Effector CD8-positive, alpha-beta T cell (primary cell): ENCODE measurements around the gene BTBD9.

Experiments used
- DNase-seq: peaks from one replicate; lab custom pipeline; 2025; lab: John Stamatoyannopoulos, UW

The BTBD9 gene

DNA sequence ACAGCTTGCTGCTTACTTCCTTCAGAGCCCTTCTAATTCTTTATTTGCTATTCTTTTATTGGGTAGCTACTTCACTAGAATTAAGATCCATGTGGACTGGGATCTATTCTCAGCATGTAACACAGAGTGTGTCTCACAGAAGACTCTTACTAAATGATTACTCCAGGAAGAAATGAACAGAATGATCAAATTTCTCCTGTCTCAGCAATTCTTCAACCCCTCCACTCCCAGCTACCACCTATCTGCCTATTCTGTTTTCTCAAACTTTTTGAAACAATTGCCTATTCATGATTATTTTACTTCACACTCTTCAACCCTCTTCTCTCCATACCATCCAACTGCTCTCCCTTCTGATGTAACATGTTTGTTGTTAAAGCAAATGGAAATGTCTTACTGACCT, 132.6 kb downstream of the BTBD9 start:
- no peak for DNase-seq

DNA sequence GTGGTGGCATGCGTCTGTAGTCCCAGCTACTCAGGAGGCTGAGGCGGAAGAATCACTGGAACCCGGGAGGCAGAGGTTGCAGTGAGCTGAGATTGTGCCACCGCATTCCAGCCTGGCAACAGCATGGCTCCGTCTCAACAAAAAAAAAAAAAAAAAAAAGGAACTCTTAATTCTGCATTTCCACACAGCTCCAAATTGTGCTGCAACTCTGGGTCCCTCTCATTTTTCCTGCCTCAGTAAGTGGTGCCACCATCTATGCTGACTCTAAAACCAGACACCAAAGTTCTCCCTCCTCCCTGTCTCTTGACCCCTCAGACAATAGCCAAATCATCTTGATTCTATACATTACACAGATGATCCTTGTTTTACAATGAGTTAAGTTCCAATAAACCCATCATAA, 133.9 kb downstream of the BTBD9 start:
- DNase-seq: no peak

DNA sequence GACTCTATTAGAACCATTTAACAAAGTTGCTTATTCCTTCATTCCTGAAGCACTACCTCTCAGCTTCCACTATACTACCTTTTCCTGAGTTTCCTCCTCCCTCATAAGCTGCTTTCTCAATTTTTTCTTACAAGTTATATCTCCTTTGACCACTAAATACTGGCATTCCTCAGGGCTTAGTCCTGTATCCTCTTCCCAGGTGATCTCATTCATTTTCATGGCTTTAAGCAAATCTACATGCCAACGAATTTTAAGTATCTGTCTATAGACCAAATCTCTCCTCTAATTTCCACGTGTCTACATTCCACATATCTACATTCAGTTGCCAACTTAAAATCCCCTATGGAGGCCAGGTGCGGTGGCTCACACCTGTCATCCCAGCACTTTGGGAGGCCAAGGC, 134.7 kb downstream of the BTBD9 start:
- DNase-seq: no peak

DNA sequence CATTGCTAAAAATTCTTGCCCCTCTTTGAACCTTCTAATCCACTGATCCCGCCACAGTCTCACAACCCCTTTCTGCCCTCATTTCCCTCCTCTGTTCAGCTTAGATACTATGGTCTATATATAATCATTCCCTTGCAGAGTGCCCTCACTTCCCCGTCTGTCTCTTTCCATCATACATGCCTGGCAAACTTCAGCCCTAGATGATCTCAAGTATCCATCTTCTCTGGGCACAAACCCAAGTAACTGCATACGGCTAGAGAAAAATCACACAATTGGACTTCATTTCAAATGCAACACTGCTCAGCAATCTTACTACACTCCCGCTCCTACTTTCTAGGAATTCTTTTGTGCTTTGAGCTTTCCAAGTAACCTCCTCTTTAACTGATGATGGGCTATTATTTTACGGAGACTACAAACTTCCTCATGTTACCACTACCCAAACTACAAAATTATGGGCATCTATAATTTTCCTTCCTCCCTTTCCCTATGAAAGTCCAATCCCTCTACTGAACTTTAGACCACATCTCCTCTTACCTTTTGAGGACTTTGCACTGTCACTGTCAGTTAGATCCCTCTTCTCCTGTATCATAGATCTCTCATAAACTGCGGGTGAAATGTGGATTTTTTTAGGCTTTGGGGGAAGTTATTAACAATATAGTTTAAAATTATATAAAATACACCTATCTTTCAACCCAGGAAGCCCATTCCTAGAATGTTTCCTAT, 135.6 kb downstream of the BTBD9 start:
- no peak for DNase-seq

DNA sequence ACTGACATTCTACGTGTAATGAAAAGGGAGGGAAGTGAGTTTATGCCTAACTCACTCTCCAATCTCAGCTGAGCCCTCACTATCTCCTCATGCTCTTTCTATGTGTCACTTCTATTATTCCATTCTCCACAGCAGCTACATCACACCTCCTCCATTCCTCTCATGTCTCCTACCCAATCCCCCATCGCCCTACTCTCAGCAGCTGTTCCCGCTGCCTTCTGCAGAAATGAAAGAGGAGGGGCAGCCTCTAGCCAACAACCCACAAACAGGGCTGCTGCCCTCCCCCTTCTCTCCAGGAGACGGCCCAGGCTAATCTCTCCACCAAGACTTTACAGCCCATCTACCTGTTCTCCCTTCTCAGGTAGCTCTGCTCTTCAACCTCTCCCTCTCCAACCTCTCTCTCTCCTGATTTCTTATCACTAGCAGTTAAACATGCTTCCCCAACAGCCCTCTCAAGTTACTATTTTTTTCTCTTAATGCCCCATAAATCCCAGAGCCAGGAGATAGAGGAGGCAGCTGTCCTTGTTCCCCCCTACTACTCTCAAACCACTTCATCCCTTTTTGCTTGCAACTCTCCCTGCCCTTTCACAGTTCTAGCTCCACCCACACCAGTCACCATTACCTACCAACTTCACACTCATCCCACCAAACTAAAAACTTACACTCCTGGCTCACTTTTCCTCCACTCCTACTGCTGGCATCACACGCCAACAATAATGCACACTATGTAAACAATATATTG, 136.5 kb downstream of the BTBD9 start:
- DNase-seq: no peak

DNA sequence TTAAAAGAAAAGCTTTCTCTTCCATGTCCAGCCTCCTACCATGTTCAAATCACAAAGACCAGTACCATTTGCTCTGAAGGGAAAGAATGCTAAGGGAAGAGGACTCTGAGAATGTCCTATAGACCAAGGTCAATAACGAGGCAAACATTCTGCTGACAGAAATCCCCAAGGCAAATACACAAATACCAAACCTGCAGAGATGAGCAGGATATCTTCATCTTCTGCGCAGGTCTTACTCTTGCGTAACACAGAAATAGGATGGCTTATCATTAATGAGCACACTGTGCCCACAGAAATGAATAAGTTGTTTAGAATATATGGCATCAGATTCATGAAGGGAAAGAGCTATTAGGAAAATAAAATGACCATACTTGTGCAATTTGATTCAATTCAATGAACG, 137.3 kb downstream of the BTBD9 start:
- DNase-seq: no peak

DNA sequence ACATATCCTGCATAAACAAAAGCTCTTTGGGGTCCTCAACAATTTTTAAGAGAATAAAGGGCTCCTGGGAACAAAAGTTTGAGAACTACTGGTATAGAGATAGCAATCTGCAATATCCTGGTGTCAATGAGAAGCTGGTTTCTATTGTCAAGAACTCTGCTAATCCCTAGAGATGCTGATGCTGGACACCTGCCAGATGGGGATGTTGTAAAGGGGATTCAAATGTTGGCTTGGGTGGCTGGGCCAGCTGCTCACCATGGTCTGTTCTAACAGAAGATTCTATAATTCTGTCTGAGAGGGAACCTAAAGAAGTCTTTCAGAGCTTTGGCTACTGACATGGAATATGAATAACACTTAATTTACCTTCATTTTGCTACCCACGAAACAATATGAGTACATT, 137.8 kb downstream of the BTBD9 start:
- DNase-seq: no peak

DNA sequence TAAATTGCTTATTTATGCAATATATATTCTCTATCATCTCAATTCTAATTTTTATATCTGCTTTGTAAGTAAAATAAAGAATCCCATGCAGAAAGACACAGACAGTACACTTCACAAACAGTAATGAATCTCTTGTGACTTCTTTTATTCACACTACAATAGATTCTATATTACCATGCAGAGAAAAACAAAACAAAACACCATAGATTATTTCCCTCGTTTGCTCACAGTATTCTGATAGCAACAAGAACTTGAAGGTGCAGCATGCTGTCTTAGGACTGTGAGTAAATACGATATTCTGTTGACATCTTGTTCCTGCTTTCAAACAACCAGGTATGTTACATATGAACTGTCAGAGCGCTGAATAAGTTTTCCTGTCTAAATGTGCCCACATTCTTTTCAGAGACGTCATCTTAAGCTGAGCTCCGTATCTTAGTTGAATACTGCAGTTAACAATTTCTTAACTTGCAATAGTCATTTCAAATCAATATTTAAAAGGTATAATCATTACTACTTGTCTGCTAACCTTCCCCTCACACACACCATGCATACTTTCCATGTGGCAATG, 140.1 kb downstream of the BTBD9 start:
- DNase-seq: no peak

DNA sequence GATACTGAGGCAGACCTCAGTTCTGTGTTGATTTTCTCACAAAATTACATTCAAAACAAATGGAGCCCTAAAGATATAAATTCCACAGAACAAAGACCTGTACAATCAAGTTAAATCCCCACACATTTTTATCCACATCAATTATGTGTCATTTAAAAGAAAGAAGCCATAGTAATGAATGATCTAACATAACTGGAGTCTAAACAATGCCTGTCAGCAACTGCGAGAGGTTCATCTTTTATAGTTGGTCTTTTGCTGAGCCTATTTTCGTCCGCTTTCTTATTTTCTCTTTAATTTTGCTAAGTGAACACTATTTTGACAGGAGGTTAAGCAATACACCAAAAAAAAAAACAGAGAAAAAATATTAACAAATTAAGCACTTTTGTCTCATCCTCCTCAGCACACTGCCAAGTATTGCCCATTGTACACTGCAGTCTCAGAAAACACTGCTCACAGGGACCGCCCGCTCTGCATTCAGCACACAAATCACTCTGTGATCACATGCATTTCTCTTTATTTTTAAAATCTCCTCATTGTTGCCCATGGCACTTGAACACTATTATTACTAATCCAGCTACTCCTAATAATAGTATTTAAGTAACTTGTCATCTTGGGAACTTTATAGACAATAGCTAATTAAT, 140.8 kb downstream of the BTBD9 start:
- no peak for DNase-seq

DNA sequence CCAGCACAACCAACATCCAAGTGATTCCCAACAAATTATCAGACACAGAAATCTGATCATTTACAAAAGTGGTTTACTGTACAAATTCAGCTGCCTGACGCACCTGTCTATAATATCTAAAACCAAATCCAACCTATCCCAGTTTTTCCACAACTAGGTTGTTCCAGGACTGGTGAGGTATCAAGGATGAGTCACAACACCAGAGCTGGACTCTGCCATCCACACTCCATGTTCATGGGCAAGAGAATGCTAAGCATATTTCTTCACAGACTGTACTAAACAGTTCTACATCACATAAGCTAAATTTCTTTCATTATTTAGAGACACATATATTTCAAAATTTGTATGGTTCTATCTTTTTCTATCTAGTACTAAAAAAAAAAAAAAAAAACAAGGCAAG, 141.6 kb downstream of the BTBD9 start:
- no peak for DNase-seq

DNA sequence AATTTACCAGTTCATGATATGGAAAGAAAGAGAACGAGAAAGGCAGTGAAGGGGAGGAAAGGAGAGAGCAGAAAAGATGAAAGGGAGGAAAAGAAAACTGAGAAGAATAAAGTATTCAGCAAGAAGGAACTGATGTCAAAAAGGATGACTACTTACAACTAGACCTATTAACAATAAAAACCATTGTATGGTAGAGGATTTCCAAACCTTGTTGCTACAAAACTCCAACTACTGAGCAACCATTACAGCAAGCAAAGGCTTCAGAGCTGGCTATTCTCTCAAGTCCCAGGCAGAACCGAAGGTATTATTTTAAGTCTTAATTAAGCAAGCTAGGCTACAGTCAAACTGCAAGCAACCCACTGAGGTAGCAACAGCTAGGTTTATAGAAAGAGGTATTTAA, 142.2 kb downstream of the BTBD9 start:
- no peak for DNase-seq

DNA sequence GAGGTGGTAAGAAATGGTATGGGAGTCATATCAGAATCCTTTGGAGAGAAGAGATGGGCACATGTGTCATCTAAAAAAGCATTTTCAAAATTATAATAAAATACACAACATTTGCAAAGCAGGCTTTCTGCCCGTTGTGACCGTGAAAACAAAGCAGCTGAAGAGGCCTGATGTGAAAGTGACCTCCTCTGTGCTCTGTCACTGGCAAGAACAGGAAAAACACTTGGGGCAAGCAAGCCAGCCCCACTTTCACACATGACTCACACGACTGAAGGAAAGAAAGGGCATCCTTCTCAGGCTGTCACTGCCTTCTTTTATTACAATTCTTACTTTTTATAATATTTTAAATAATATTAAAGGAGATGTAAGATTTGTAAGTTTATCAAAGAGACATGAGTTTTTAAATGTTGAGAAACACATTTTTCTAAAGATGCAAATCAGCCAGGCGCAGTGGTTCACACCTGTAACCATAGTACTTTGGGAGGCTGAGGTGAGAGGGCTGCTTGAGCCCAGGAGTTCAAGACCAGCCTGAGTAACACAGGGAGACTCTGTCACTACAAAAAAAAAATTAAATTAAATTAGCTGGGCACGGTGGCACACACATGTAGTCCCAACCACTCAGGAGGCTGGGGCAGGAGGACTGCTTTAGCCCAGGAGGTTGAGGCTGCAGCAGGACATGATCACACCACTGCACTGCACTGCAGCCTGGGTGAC, 143.7 kb downstream of the BTBD9 start:
- no peak for DNase-seq

DNA sequence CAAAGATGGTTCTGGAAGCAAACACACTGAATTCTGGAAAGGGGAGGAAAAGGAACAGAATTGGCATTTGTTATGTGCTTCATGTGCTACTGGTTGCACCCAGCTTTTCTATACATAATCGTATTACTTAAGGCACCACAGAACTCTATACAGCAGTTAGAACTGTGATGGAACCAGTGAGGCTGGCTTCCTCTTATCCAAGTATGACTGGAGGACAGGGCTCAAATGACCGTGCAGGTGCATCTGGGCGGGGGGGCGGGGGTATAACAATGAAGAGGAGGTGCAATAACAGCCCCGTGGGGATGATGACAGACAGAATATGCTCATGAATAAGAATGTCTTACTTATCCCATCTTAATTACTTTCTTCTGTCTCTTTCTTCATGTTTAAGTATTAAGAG, 144.2 kb downstream of the BTBD9 start:
- no peak for DNase-seq

DNA sequence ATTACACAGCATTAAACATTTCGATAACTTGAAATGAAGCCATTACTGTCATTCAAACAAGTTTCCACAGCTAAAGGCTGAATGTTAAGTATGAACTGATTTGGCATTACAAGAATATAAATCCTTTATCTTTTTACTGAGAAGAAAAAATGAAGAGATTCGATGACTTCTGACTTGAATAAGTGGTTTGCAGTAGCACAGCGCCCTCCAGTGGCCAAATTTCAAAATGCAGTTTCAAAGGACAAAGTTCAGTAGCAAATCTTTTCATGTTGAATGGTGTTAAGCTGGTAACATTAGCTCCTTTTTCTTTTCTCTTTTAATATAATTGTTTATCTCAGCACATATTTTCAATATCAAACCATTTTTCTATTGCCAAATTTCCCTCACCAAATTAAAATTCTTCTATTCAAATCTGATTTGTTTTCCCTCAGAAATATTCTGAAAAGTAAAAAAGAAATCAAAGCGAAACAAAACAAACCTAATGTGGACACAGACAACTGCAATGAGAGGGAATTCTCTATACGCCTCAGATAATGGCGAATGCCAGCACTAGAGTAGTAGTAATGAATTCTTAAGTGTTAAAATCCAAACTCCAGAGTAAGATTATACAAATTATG, 145.7 kb downstream of the BTBD9 start:
- DNase-seq: peak; percentile 66

DNA sequence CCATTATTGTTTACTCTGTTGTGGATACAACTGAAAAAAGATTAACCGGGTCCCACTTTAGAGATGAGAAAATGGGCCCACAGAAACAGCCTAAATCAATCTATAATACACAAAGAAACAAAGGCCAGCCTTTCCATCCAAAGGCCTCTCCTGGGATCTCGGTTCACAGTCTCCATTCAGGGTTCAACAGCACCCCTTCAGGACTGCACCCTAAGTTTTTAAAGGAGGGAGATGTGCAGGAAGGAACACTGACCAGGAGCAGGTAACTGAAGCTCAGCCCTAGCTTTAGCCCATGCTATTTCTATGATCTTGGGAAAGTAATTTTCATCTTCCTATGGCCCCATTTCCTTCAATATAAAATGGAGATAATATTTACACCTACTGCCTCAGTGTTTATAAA, 147.7 kb downstream of the BTBD9 start:
- DNase-seq: no peak

DNA sequence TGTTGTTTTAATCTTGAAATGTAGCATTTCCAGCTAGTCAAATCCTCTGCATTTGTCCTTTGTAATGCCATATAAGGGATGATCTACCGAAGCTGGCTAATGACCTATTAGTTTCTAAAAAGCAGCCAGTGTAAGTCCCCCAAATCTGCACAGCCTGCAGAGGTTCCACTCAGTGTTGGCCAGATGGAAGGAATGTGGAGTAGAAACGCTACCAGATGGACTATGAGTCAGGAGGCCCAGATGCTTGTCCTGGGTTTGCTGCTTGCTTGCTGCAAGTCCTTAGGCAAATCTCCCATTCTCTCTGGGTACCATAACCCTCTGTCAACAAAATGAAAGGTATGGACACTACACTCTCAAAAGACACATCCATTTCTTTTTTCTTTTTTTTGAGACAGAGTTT, 149.8 kb downstream of the BTBD9 start:
- DNase-seq: no peak

DNA sequence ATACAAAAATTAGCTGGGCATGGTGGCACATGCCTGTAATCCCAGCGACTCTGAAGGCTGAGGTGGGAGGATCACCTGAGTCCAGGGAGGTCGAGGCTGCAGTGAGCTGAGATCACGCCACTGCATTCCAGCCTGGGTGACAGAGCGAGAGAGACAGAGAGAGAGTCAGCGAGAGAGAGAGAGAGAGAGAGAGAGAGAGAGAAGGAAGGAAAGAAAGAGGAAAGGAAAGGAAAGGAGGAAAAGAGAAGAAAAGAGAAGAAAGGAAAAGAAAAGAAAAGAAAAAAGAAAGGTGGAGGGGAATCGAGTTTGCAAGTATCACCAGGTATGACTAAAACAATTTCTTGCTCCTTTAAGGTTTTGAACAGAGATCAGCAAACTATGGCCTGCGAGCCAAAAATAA, 152.3 kb downstream of the BTBD9 start:
- no peak for DNase-seq

DNA sequence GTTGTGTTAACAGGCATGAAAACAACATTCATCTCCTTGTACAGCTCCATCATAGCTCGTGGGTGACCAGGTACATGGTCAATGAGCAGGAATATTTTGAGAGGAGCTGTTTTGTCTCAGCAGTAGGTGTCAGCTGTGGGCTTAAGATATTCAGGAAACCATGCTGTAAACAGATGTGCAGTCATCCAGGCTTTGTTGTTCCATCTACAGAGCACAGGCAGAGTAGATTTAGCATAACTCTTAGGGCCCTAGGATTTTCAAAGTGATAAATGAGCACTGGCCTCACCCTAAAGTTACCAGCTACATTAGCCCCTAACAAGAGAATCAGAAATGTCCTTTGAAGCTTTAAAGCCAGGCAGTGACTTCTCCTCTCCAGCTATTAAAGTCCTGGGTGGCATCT, 154.2 kb downstream of the BTBD9 start:
- no peak for DNase-seq

DNA sequence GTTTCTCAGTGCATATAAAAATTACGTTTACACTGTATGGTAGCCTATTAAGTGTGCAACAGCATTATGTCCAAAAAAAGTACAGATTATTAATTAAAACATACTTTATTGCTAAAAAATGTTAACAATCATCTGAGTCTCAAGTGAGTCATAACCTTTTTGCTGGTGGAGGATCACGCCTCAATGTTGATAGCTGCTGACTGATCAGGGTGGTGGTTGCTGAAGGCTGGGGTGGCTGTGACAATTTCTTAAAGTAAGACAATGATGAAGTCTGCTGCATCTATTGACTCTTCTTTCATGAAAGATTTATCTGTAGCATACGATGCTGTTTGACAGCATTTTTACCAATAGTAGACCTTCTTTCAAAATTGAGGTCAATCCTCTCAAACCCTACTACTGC, 155.1 kb downstream of the BTBD9 start:
- no peak for DNase-seq

DNA sequence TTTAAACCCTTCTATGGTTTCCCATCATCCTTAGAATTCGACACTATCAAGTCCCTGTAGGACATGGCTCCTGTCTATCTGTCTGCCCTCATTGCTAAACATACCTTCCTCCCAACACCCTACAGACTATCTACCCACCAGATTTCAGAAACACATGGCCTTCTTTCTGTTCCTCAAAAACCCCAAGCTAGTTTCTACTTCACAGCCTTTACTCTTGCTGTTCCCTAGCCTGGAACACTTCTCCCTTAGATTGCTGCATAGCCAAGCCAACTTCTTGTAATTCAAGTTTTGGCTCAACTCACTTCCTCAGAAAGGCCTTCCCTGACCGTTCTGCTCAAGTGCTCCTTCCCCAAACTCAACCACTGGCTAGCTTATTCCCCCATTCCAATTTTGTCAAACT, 156.2 kb downstream of the BTBD9 start:
- DNase-seq: no peak

DNA sequence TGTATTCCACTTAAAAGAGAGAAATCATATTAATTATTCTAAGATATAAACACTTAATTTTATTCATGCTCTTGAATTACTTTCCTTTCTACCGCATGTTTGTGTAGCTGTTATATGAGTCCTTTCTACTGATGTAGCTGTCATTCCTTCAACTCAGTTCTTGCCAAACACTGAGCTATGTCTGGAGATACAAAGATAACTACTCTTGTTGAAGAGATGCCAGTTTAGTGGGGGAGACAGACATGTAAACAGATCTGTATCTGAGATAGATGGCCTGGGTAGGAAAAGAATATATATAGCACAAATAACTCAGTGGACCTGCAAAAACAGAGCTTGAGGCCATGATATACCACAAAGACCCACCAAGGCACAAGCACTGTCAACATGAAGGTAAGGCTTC, 157.3 kb downstream of the BTBD9 start:
- DNase-seq: no peak

DNA sequence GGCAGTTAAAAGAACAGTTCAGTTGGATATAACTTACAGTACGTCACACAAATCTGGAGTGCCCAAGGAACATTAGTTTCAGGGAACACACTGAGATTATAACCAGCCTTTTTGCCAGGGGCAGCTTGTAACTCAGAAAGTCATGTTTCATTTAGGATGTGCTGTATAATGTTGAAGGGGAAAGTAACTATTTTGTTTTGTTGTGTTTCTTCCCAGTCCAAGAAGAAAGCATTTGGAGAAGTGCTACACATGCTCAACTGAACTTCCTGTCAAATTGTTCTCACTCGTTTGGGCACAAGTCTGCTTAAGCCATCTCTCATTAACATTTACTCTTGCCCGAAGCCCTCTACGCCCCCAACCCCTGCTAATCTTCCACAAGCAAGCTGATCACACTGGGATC, 157.9 kb downstream of the BTBD9 start:
- no peak for DNase-seq
